ENCODE measurements around the gene KLHL29.

KLHL29 gene

DNA sequence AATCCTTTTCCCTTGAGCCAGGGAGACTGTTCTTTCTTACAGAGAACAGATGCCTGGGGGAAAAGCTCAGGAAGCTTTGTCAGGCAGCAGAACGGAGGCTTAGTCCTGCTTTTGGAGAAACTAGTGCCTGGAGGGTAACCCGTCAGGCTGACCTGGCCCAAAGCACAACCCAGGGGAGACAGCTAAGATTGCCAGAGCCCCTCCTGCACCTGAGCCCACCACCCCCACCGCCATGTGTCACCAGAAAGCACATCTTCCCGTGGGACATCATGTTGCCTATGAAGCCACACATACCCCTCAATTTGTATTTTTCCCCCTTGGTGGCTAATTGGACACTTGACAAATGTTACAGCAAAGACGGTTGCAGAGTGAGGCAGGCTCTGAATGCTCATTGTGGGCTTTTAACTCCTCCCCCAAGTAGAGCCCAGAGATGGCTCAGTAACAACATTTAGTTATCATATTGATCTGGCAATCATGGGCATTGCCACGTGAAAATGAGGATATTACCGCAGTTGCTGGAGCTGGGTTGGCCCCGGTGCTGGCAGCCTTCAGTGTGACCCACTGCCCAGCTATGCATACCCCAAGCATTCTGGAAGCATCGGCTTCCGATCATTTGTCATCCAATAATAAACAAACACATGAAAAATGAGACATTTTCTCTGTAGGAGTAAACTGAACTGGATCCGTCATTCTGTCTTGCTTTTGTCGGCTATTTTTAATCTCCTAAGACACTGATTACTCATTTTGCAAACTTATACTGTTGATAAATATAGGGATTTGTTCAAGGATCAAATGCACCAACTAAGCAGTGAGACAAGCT, 312.5 kb downstream of the KLHL29 start:
- in situ Hi-C loops (cut with MboI; ENCODE audit: low sequenced_read_pairs) = no loop called here
- DNase-seq (ENCODE audit: low spot score in 2 of 2) = no peak
- no peaks in the 10 kb centered on the region for H3K4me1 ChIP-seq
- H3K36me3 ChIP-seq (replicated peaks) = no peaks in the 10 kb centered on the region
- no peaks in the 10 kb centered on the region for H3K9me3 ChIP-seq
- H3K4me3 ChIP-seq = no peak overlapping the region
- no peaks in the 10 kb centered on the region for H3K27me3 ChIP-seq (ENCODE audit: low read depth)

DNA sequence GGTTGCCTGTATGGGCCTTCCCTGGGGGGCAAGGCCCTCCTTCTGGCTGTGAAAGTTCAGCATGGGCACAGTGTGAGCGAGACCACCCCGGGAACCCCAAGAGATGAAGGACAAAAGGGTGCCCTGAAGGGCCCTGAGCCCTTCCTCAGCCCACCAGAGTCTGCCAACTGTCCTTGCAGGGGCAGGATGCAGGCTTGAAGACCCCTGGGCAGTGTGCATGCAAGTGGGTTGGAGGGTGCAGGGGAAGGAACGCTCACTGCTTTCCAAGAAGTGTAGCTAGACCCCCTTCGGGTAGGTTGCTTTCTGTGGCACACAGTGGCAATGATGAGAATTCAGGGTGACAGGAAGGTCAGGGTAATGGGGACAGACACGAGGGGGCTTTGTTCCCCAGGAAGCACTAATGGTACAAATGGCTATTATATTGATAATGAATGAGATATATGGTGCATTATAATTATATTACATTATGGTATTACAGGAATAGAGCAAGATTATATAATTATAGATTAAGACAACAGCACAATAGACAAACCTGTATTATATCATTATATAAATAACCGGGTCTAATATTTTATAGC, 313.2 kb downstream of the KLHL29 start:
- H3K36me3 ChIP-seq (replicated peaks) = no peaks in the 10 kb centered on the region
- H3K4me3 ChIP-seq = no peak overlapping the region
- no peaks in the 10 kb centered on the region for H3K4me1 ChIP-seq
- in situ Hi-C loops (cut with MboI; ENCODE audit: low sequenced_read_pairs) = no loop called here
- no peaks in the 10 kb centered on the region for H3K27me3 ChIP-seq (ENCODE audit: low read depth)
- no peaks in the 10 kb centered on the region for H3K9me3 ChIP-seq
- DNase-seq (ENCODE audit: low spot score in 2 of 2) = no peak

DNA sequence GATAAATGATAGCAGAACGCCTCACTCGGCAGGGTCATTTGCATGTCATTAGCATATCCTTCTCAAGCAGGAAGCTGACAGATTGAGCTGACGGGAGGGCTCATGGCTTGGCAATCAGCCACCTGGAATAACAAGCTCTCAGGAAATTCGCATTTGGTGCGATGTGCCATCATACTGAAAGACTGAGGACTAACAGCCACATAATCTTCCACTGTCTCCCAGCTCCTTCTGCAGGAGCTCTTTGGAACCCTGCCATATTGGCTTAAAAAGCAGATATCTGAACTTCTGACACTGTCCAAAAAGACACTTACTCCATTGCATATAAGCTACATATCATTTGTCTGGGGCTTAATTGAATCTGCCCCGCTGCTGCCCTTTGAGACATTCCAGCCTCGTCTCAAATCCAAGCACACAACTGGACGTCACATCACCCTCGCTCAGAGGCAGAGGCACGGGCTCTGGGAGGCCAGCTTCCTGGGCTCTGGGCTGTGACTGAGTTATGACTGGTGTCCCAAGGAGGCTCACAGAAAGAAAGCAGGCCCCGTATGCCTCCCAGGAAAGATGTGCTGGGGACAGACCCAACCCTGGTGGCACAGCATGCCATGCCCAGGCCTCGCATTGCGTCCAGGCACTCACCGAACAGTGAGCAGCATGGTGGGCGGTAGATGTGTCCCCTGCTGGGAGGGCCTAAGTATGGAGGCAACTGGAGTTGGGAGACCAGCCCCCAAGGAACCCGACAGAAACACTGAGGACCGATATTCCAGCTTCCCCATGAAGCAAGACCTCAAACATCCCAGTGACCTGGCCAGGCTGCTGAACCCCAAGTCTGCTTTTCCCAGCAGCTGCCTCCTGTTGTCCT, 314.0 kb downstream of the KLHL29 start:
- in situ Hi-C loops (cut with MboI; ENCODE audit: low sequenced_read_pairs) = no loop called here
- H3K36me3 ChIP-seq (replicated peaks) = no peaks in the 10 kb centered on the region
- no peaks in the 10 kb centered on the region for H3K9me3 ChIP-seq
- no peak for DNase-seq (ENCODE audit: low spot score in 2 of 2)
- no peak overlapping the region for H3K4me3 ChIP-seq
- no peaks in the 10 kb centered on the region for H3K27me3 ChIP-seq (ENCODE audit: low read depth)
- H3K4me1 ChIP-seq = no peaks in the 10 kb centered on the region

DNA sequence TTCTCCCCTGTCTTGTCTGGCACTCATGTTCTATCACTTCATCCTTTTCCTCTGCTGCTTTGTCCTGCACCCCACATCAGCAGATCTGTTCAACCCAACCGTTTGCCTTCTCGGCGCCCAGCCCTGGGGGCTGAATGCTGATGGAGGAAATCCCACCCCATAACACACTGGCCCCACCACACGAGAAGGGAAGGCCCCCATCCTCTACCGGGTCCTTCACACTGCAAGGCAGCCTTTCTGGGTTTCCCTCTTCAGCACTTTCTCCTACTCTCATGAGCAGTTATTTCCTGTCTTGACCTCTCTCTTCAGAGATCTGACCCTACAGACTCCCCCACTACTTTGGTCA, 314.6 kb downstream of the KLHL29 start:
- H3K9me3 ChIP-seq = no peaks in the 10 kb centered on the region
- no peaks in the 10 kb centered on the region for H3K27me3 ChIP-seq (ENCODE audit: low read depth)
- no peak for DNase-seq (ENCODE audit: low spot score in 2 of 2)
- no peaks in the 10 kb centered on the region for H3K36me3 ChIP-seq (replicated peaks)
- no peaks in the 10 kb centered on the region for H3K4me1 ChIP-seq
- H3K4me3 ChIP-seq = no peak overlapping the region
- in situ Hi-C loops (cut with MboI; ENCODE audit: low sequenced_read_pairs) = no loop called here

DNA sequence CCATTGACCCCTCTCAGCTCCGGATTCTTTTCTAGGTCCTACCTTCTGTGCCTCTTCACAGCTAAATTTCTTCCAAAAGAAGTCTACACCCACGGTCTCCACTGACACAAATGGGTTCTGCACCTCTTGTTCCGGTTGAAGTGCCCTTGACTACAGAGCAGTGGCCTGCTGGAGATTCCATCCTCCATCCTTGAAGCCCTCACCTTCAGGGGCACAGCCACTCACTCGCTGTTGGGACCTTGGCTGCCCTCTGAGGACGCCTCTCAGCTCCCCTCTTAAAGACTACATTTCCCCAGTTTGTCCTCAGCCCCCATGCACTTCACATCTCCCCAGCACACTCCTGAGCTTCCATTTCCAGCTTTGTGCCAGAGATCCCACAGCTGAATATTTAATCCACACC, 315.6 kb downstream of the KLHL29 start:
- H3K4me3 ChIP-seq = no peak overlapping the region
- H3K36me3 ChIP-seq (replicated peaks) = no peaks in the 10 kb centered on the region
- no peaks in the 10 kb centered on the region for H3K27me3 ChIP-seq (ENCODE audit: low read depth)
- H3K9me3 ChIP-seq = no peaks in the 10 kb centered on the region
- no peak for DNase-seq (ENCODE audit: low spot score in 2 of 2)
- in situ Hi-C loops (cut with MboI; ENCODE audit: low sequenced_read_pairs) = no loop called here
- H3K4me1 ChIP-seq = no peaks in the 10 kb centered on the region

DNA sequence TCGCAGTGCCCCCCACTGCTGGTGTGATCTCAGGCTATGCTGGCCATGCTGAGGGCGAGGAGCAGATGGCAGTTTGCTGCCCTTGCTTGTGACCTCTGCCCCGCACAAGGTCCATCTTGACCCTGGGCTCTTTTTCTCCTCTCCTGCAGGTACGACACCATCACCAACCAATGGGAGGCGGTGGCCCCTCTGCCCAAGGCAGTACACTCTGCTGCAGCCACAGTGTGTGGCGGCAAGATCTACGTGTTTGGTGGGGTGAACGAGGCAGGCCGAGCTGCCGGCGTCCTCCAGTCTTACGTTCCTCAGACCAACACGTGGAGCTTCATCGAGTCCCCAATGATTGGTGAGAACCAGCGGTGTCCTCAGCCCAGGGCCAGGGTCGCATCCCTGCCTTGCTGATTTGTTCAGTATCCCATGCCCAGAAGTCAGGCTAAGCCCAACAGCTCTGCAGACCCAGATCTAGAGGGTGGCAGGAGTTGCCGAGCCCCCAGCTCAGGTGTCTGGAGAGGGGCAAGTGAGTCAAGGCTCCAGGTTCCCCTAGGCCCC, 318.1 kb downstream of the KLHL29 start:
- no peaks in the 10 kb centered on the region for H3K36me3 ChIP-seq (replicated peaks)
- no peaks in the 10 kb centered on the region for H3K9me3 ChIP-seq
- no peak for DNase-seq (ENCODE audit: low spot score in 2 of 2)
- no peak overlapping the region for H3K4me3 ChIP-seq
- H3K27me3 ChIP-seq (ENCODE audit: low read depth) = no peaks in the 10 kb centered on the region
- in situ Hi-C loops (cut with MboI; ENCODE audit: low sequenced_read_pairs) = no loop called here
- H3K4me1 ChIP-seq = no peaks in the 10 kb centered on the region

DNA sequence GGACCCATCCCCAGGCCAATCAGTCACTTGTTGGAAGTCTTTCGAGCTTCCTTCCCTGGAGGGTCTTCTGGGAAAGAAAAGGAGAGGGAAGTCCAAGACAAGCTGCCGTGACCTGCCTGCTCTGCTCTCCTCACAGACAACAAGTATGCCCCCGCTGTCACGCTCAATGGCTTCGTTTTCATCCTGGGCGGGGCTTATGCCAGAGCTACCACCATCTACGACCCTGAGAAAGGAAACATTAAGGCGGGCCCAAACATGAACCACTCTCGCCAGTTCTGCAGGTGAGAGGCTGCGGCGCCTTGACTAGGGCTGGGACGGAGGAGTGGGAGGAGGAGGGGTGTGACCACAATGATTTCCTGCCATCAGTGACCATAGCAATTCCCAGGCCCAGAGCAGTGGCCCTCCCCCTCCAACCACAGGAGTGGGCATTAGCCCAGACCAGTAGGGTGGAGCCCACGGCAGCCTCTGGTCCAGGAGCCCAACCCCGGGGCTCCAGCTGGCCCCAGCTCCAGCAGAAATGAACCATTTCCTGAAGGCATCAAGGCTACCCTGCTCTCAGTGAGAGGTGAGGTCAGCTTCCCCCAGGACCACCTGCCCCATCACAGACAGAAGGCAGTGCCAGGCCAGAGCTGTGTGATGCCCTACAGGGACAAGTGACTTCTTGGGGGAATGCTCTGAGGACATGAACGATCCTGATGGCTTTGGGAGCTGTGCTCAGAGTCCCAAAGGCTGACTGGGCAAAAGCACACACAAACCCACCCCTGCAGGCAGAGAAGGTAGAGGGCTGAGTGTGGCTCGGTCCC, 318.8 kb downstream of the KLHL29 start:
- Histone ChIP-seq H3K27me3 (ENCODE audit: low read depth) (no peaks in the 10 kb centered on the region), H3K4me1 (no peaks in the 10 kb centered on the region), H3K36me3 (replicated peaks) (no peaks in the 10 kb centered on the region), H3K9me3 (no peaks in the 10 kb centered on the region), H3K4me3 (no peak overlapping the region)
- no peak for DNase-seq (ENCODE audit: low spot score in 2 of 2)
- in situ Hi-C loops (cut with MboI; ENCODE audit: low sequenced_read_pairs) = no loop called here

DNA sequence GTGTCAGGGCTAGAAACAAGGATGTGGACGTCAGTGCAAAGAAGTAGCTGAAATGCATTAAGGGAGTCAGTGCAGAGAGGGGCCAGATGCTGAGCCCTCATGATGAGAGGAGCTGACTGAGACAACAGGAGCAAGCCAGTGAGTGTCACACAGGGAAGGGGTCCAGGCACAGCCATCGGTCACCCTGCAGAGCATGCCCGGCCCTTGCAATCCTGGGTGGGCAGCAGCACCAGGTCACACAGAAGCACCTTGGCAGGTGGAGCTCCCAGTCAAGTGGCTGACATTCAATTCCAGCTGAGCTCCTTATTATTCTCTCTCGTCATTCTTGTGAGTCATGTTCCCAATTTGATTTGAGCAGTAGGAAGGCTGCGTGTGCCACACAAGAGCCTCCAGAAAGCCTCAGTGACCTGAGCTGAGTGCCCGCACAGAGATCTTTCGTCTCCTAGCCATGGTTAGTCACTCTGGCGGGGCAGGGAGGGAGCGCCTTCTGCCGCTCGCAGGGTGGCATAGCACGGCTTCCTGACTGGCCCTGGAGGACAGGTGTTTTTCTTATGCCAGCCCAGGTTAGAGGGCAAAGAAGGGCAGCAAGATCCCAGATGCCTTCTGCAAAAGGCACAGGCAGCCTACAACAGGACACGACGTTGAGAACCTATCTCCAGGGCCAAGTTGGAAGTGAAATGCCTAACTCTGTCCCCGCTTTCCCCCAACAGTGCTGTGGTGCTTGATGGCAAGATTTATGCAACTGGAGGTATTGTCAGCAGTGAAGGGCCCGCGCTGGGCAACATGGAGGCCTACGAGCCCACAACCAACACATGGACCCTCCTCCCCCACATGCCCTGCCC, 321.0 kb downstream of the KLHL29 start:
- H3K4me1 ChIP-seq = no peaks in the 10 kb centered on the region
- in situ Hi-C loops (cut with MboI; ENCODE audit: low sequenced_read_pairs) = no loop called here
- no peaks in the 10 kb centered on the region for H3K27me3 ChIP-seq (ENCODE audit: low read depth)
- H3K36me3 ChIP-seq (replicated peaks) = no peaks in the 10 kb centered on the region
- no peak for DNase-seq (ENCODE audit: low spot score in 2 of 2)
- H3K9me3 ChIP-seq = no peaks in the 10 kb centered on the region
- no peak overlapping the region for H3K4me3 ChIP-seq

DNA sequence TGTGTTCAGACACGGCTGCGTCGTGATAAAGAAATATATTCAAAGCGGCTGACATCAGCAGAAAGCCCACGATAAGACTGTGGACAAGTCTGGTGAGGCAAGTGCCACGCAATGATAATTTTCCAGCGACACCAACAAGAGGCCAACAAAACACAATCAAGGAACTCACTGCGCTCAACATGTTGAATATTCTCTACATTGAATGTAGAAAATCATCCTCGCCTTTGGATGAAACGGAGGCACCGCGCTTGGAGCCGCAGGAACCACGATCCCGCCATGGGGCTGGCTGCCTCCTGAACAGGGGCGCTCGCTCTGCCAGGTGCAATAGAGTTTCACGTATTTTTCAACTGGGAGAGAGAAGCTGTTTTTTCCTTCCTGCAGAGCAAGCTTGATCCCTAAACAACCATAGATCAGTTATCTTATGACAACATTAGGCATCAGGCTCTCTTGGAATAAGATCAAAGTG, 321.7 kb downstream of the KLHL29 start:
- no peak overlapping the region for H3K4me3 ChIP-seq
- DNase-seq (ENCODE audit: low spot score in 2 of 2) = no peak
- no peaks in the 10 kb centered on the region for H3K27me3 ChIP-seq (ENCODE audit: low read depth)
- H3K36me3 ChIP-seq (replicated peaks) = no peaks in the 10 kb centered on the region
- H3K9me3 ChIP-seq = no peaks in the 10 kb centered on the region
- in situ Hi-C loops (cut with MboI; ENCODE audit: low sequenced_read_pairs) = no loop called here
- H3K4me1 ChIP-seq = no peaks in the 10 kb centered on the region

DNA sequence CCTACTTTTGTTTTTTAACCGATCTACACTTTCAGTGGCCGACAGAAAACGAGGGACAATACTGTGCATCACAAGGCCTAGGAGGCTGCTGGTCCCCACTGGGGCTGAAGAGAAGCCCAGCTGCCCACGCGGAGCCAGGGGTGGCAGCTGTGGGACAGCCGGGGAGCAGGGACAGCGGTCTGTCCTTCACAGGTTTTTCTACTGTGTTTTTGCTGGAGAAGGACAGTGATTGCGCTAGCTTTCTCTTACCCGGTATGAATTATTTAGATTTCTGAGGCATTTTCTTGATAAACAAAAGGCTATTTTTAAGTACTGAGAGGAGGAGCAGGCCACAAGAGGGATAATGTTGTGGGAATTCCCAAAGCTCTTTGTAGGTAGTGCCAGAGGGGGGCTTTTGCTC, 322.1 kb downstream of the KLHL29 start:
- Histone ChIP-seq H3K4me1 (no peaks in the 10 kb centered on the region), H3K4me3 (no peak overlapping the region), H3K27me3 (ENCODE audit: low read depth) (no peaks in the 10 kb centered on the region), H3K9me3 (no peaks in the 10 kb centered on the region), H3K36me3 (replicated peaks) (no peaks in the 10 kb centered on the region)
- in situ Hi-C loops (cut with MboI; ENCODE audit: low sequenced_read_pairs) = no loop called here
- no peak for DNase-seq (ENCODE audit: low spot score in 2 of 2)

DNA sequence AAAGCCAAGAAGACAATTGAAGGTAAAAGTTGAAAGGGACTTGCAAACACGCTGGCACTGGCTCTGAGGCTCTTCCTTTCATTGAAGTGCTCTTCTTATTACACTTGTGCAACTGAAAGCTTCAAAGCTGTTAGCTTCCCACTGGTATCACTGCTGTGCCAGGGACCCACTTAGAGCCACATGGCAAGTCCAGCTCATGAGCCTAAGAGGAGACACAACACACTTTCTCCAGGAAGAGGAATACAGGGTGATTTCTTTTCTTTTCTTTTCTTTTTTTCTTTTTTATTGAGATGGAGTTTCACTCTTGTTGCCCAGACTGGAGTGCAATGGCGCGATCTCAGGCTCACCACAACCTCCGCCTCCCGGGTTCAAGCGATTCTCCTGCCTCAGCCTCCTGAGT, 323.8 kb downstream of the KLHL29 start:
- no peaks in the 10 kb centered on the region for H3K27me3 ChIP-seq (ENCODE audit: low read depth)
- DNase-seq (ENCODE audit: low spot score in 2 of 2) = no peak
- in situ Hi-C loops (cut with MboI; ENCODE audit: low sequenced_read_pairs) = no loop called here

DNA sequence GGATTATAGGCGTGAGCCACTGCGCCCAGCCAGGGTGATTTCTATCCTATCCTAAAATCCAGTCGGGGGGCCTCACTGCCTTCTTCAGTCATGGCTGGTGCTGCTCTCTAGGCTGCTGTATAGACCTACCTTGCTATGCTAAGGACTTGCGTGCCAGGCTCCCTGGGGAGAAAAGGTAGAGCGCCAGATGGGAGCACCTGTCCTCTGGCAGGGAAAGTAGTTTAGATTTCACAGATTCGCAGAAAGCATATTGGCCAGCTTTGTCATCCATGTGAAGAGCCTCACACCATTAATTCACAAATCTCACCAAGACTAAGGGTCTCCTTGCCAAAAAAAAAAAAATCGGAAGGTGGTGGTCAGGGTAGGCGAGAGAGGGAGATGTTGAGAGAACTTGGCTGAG, 324.3 kb downstream of the KLHL29 start:
- no peaks in the 10 kb centered on the region for H3K9me3 ChIP-seq
- H3K4me3 ChIP-seq = no peak overlapping the region
- H3K36me3 ChIP-seq (replicated peaks) = no peaks in the 10 kb centered on the region
- no peaks in the 10 kb centered on the region for H3K27me3 ChIP-seq (ENCODE audit: low read depth)
- in situ Hi-C loops (cut with MboI; ENCODE audit: low sequenced_read_pairs) = no loop called here
- DNase-seq (ENCODE audit: low spot score in 2 of 2) = no peak
- no peaks in the 10 kb centered on the region for H3K4me1 ChIP-seq

More for the DNA sequence above, 323.8 kb downstream of the KLHL29 start:
- Histone ChIP-seq H3K4me3 (no peak overlapping the region), H3K4me1 (no peaks in the 10 kb centered on the region), H3K36me3 (replicated peaks) (no peaks in the 10 kb centered on the region), H3K9me3 (no peaks in the 10 kb centered on the region)
